OCI-LY1 (cell line): Measurements from ENCODE around the gene PAN2.

ENCODE experiments used
- H2AFZ ChIP-seq: fragments of 200-600 bp; sonication (generic), shearing (Covaris generic); 2 replicates; pipeline ENCODE4 v1.6.0; 2014; ENCODE audit warnings: antibody characterized with exemption, mild to moderate bottlenecking, low read length
- H3F3A ChIP-seq: fragments of 200-600 bp; sonication (generic), shearing (Covaris generic); 2 replicates; pipeline ENCODE4 v1.6.0; 2014; ENCODE audit warnings: mild to moderate bottlenecking, antibody characterized with exemption, low read length, moderate library complexity; ENCODE audit not compliant: insufficient read depth
- H3K27ac ChIP-seq: fragments of 200-600 bp; sonication (generic); 2 replicates; pipeline ENCODE4 v1.5.1; 2014; ENCODE audit warnings: low read length, mixed run types, mild to moderate bottlenecking, low read depth; ENCODE audit not compliant: poor library complexity, severe bottlenecking
- H3K27me3 ChIP-seq: fragments of 200-600 bp; sonication (generic); 2 replicates; pipeline ENCODE4 v1.6.0; 2014; ENCODE audit warnings: antibody characterized with exemption, mild to moderate bottlenecking, low read length, moderate library complexity; ENCODE audit not compliant: insufficient read depth
- H3K36me3 ChIP-seq: fragments of 200-600 bp; sonication (generic); 2 replicates; pipeline ENCODE4 v1.6.1; 2014; ENCODE audit warnings: mild to moderate bottlenecking, antibody characterized with exemption, low read length, moderate library complexity, mixed read lengths; ENCODE audit not compliant: insufficient read depth
- H3K4me1 ChIP-seq: fragments of 200-600 bp; sonication (generic); 2 replicates; pipeline ENCODE4 v1.5.1; 2014; ENCODE audit warnings: mild to moderate bottlenecking, low read length, moderate library complexity; ENCODE audit not compliant: insufficient read depth, severe bottlenecking
- H3K4me2 ChIP-seq: fragments of 200-600 bp; sonication (generic), shearing (Covaris generic); 2 replicates; pipeline ENCODE4 v1.6.1; 2014; ENCODE audit warnings: low read length
- H3K4me3 ChIP-seq: fragments of 200-600 bp; sonication (generic); 2 replicates; pipeline ENCODE4 v1.5.1; 2014; ENCODE audit warnings: low read length, low read depth, mild to moderate bottlenecking, mixed read lengths; ENCODE audit not compliant: poor library complexity, severe bottlenecking
- H3K79me2 ChIP-seq: fragments of 200-600 bp; shearing (Covaris generic); 2 replicates; pipeline ENCODE4 v1.6.1; 2016; ENCODE audit warnings: mixed run types, low read length, mixed read lengths; ENCODE audit not compliant: insufficient read depth
- H3K9ac ChIP-seq: fragments of 200-600 bp; sonication (generic), shearing (Covaris generic); 2 replicates; pipeline ENCODE4 v1.6.1; 2014; ENCODE audit warnings: mild to moderate bottlenecking, low read length, mixed read lengths
- H3K9me2 ChIP-seq: fragments of 200-600 bp; sonication (generic), shearing (Covaris generic); 2 replicates; pipeline ENCODE4 v1.6.1; 2014; ENCODE audit warnings: low read depth, mild to moderate bottlenecking, low read length, mixed read lengths
- H3K9me3 ChIP-seq: fragments of 200-600 bp; shearing (Covaris generic); 2 replicates; pipeline ENCODE4 v1.6.1; 2014; ENCODE audit warnings: low read length, mixed read lengths
- H4K20me1 ChIP-seq: fragments of 200-600 bp; sonication (generic), shearing (Covaris generic); 2 replicates; pipeline ENCODE4 v1.6.0; 2016; ENCODE audit warnings: mild to moderate bottlenecking, low read length; ENCODE audit not compliant: insufficient read depth
- CTCF ChIP-seq: fragments of 200-600 bp; sonication (generic), shearing (Covaris generic); IDR thresholded peaks from 2 replicates; pipeline ENCODE4 v1.5.1; 2017; ENCODE audit warnings: mild to moderate bottlenecking, antibody characterized with exemption, low read length, moderate library complexity, mixed read lengths
- EZH2 ChIP-seq: fragments of 200-600 bp; sonication (generic), shearing (Covaris generic); IDR thresholded peaks from 2 replicates; pipeline ENCODE4 v1.8.0; 2017; ENCODE audit warnings: borderline replicate concordance, mixed run types, mild to moderate bottlenecking, antibody characterized with exemption, low read length, moderate library complexity, mixed read lengths

PAN2 gene

GRCh38 chr12:56308714-56309113 lies 25.1 kb downstream of the PAN2 start:
- TF ChIP-seq EZH2 (no peak), CTCF (no peak)
- H3F3A ChIP-seq, result no peaks in the 10 kb centered on the region
- H3K79me2 ChIP-seq, result no peaks in the 10 kb centered on the region
- no peak overlapping the region for H2AFZ ChIP-seq
- H3K36me3 ChIP-seq, result peaks cover 39% of the 10 kb centered on the region
- H3K9me3 ChIP-seq, result no peaks in the 10 kb centered on the region
- no peak overlapping the region for H3K27ac ChIP-seq
- no peaks in the 10 kb centered on the region for H3K9me2 ChIP-seq
- H3K9ac ChIP-seq, result no peak overlapping the region
- no peak overlapping the region for H3K4me3 ChIP-seq
- no peaks in the 10 kb centered on the region for H3K4me1 ChIP-seq
- H3K27me3 ChIP-seq, result no peaks in the 10 kb centered on the region
- no peak overlapping the region for H3K4me2 ChIP-seq
- H4K20me1 ChIP-seq, result no peaks in the 10 kb centered on the region

- Histone ChIP-seq H3F3A (no peaks in the 10 kb centered on the region), H3K36me3 (peaks cover 39% of the 10 kb centered on the region)
- no peak for TF ChIP-seq CTCF
- no peak for TF ChIP-seq EZH2
These were observed 26.4 kb downstream of the PAN2 start for GRCh38 chr12:56307221-56307965.

GRCh38 chr12:56304872-56305590 lies 28.8 kb downstream of the PAN2 start:
- Histone ChIP-seq H3K9me3 (no peaks in the 10 kb centered on the region), H3F3A (no peaks in the 10 kb centered on the region), H3K4me1 (peaks cover 28% of the 10 kb centered on the region), H3K27ac (no peak overlapping the region), H3K27me3 (no peaks in the 10 kb centered on the region), H4K20me1 (no peaks in the 10 kb centered on the region), H2AFZ (no peak overlapping the region), H3K79me2 (no peaks in the 10 kb centered on the region), H3K4me2 (no peak overlapping the region), H3K4me3 (no peak overlapping the region), H3K9me2 (no peaks in the 10 kb centered on the region), H3K36me3 (peaks cover 28% of the 10 kb centered on the region), H3K9ac (no peak overlapping the region)
- TF ChIP-seq CTCF (no peak), EZH2 (no peak)

More at GRCh38 chr12:56307221-56307965, 26.4 kb downstream of the PAN2 start:
- Histone ChIP-seq H2AFZ (no peak overlapping the region), H3K79me2 (no peaks in the 10 kb centered on the region), H3K9me2 (no peaks in the 10 kb centered on the region), H3K4me2 (no peak overlapping the region), H3K27ac (no peak overlapping the region), H3K4me1 (peaks cover 8% of the 10 kb centered on the region), H3K9me3 (no peaks in the 10 kb centered on the region), H4K20me1 (no peaks in the 10 kb centered on the region), H3K4me3 (no peak overlapping the region), H3K27me3 (no peaks in the 10 kb centered on the region), H3K9ac (no peak overlapping the region)
